Glomerular visceral epithelial cell (primary cell): Measurements from ENCODE around the gene MMD.
"Not testable (repeated sequence)": the region's sequence is repeated elsewhere in the genome, so short reads cannot be mapped to it uniquely, and the experiment has no call there.

Experiments
- DNase-seq: peaks from one replicate; pipeline ENCODE4 v3.0.0-alpha.2; 2016; ENCODE audit errors: extremely low spot score

Gene MMD

GRCh38 chr17:55395803-55396505 lies 25.7 kb downstream of the MMD start:
- no peak for DNase-seq

- DNase-seq, result no peak
Measured at GRCh38 chr17:55394357-55395021, 27.1 kb downstream of the MMD start.

- no peak for DNase-seq
Measured at GRCh38 chr17:55391764-55392467, 29.7 kb downstream of the MMD start.

GRCh38 chr17:55391244-55391757 lies 30.3 kb downstream of the MMD start:
- DNase-seq, result no peak

GRCh38 chr17:55390364-55390977 lies 31.2 kb downstream of the MMD start:
- DNase-seq, result no peak

- not testable (repeated sequence) for DNase-seq
Measured at GRCh38 chr17:55389715-55390114, 31.9 kb downstream of the MMD start.

GRCh38 chr17:55388842-55389241 lies 32.8 kb downstream of the MMD start:
- no peak for DNase-seq

GRCh38 chr17:55386796-55387332 lies 34.8 kb downstream of the MMD start:
- DNase-seq, result no peak

- DNase-seq, result no peak
Measured at GRCh38 chr17:55384643-55385232, 36.9 kb downstream of the MMD start.

GRCh38 chr17:55383771-55384642 lies 37.6 kb downstream of the MMD start:
- no peak for DNase-seq

- no peak for DNase-seq
Measured at GRCh38 chr17:55381017-55381770, 40.4 kb downstream of the MMD start.

GRCh38 chr17:55377671-55378275 lies 43.9 kb downstream of the MMD start:
- no peak for DNase-seq

GRCh38 chr17:55368706-55369105 lies 52.9 kb downstream of the MMD start:
- no peak for DNase-seq

GRCh38 chr17:55366020-55366481 lies 55.6 kb downstream of the MMD start:
- no peak for DNase-seq

- no peak for DNase-seq
Measured at GRCh38 chr17:55363033-55363432, 58.6 kb downstream of the MMD start.

GRCh38 chr17:55360971-55361370 lies 60.7 kb downstream of the MMD start:
- no peak for DNase-seq

- DNase-seq, result peak; percentile 67
Measured at GRCh38 chr17:55356434-55357328, 65.0 kb downstream of the MMD start.

GRCh38 chr17:55354941-55355340 lies 66.7 kb downstream of the MMD start:
- DNase-seq, result no peak
